ENCODE results near the gene COL5A2.

The COL5A2 gene

GRCh38 chr2:189096769-189097447 lies 82.7 kb downstream of the COL5A2 start:
- peak; percentile 92 for DNase-seq

DNA sequence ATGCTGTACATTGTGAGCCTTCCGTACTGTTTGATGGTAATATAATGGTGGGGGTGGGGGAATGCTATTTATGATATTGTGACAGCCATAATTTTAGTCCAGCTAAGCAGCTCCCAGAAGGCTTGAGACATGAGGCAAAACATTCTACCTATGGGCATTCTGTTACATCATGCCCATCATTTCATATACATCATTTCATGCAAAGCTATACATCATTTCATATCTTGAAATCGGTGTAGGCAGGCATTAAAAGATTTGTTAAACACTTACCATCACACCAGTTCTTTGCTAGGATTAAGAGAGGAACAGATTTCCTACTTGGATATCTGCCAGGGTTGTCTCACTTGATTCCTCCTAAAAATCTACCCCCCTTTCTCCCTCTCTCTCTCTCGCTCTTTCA lies 84.5 kb downstream of the COL5A2 start:
- DNase-seq: peak; percentile 14

- DNase-seq: peak; percentile 77
These were observed 86.6 kb downstream of the COL5A2 start for GRCh38 chr2:189092936-189093335.

GRCh38 chr2:189091253-189091652 lies 88.3 kb downstream of the COL5A2 start:
- peak; percentile 21 for DNase-seq

- DNase-seq: peak; percentile 56
These were observed 90.9 kb downstream of the COL5A2 start for GRCh38 chr2:189088591-189089205.

DNA sequence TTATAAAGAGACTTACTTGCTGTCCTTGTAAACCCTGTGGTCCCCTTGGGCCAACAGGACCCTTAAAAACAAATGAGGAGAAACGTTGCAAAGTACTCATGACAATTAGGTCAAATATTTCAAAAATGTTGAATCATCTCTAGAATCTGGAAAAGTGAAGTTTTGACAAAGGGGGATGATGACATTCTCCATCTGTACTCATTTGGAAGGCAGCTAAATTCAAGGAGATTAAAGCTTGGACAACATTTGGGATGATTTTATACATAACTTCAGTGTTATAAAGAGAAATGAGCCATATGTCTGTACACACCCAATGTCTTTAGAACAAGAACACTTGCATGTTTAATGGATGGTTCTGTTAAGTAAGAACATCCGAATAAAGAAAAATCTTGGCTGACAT lies 92.9 kb downstream of the COL5A2 start:
- peak; percentile 89 for DNase-seq

DNA sequence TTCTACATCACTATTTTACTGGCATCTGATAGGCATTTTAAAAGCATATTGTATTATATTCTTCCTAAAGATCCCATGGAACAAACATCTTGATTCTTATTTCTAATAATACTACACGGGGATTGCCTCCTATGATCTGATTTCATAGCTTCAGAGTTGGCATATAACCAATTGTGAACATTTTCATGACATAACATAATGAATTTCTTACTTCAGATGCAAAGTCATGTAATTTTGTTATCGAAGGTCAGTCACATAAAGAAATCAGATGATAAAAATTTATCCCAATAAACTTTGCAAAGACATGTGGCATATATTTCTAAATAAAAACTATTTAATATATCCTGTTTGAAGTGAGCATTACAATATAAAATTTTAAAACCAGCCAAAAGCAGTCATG lies 93.3 kb downstream of the COL5A2 start:
- no peak for DNase-seq

GRCh38 chr2:189083606-189084005 lies 96.0 kb downstream of the COL5A2 start:
- DNase-seq: no peak

GRCh38 chr2:189083106-189083505 lies 96.5 kb downstream of the COL5A2 start:
- DNase-seq: no peak

DNA sequence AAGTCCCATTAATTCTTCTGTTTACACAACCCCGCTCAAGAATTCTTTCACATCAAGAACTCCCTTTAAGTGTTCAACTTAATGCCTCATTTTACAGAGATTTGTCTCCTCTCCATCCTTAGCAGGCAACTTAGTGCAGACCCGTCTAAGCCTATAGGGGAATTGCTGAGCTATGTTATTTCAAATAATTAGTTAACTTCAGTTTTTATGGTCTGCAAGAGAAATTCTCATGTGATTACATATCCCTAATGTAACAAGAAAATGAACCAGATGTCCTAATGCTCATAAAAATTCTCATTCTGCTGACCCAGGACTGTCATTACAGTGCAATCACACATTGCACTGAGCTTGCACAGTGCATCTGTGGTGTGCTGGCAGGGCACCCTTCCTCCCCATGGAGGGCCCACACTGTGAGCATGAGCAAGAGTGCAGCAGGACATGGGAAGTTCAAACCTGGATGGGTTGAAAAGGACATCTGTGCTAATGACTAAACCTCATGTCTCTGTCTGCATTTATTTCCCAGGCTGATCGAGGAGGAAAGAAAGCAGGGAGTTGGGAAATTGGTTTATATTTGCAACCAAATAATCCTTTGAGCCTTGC lies 97.1 kb downstream of the COL5A2 start:
- DNase-seq: peak; percentile 76

GRCh38 chr2:189076572-189076971 lies 103.0 kb downstream of the COL5A2 start:
- DNase-seq: peak; percentile 47

DNA sequence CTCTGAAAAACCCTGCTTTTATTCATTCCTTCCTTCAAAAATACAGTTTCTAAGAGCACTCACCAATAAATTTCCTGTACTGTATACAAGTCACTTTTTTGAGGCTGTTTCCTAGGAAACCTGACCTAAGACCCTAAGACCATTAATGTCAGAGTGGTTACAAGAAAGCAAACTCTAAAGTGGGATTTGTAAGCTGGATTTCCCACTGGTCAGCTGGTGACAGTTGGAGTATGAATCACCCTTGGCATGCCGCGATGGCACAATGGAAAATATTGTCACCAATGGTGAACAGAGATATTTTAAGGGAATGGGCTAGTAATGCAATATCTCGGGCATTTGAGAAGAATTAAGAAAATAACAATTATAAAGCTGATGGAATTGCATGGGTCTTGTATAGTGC lies 103.4 kb downstream of the COL5A2 start:
- no peak for DNase-seq

- no peak for DNase-seq
These were observed 105.1 kb downstream of the COL5A2 start for GRCh38 chr2:189074506-189074905.

GRCh38 chr2:189072036-189072435 lies 107.5 kb downstream of the COL5A2 start:
- DNase-seq: no peak

GRCh38 chr2:189069855-189070619 lies 109.5 kb downstream of the COL5A2 start:
- no peak for DNase-seq

DNA sequence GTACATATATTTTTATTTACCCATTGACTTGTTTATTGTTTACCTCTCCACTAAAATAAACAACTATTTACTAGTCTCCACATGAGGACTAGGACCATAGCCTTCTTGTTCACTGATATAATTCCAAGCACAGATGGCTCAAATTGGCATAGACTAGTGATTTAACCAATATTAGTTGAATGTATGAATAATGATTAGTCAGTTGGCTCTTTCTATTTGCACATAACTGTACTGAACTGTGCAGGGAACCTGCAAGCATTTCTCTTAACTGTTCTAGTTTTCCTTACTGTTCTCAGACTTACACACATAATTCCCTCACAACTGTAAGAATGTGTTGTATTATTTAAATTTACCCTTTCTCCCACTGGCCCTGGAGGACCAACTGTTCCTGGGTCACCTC lies 113.5 kb downstream of the COL5A2 start:
- no peak for DNase-seq

DNA sequence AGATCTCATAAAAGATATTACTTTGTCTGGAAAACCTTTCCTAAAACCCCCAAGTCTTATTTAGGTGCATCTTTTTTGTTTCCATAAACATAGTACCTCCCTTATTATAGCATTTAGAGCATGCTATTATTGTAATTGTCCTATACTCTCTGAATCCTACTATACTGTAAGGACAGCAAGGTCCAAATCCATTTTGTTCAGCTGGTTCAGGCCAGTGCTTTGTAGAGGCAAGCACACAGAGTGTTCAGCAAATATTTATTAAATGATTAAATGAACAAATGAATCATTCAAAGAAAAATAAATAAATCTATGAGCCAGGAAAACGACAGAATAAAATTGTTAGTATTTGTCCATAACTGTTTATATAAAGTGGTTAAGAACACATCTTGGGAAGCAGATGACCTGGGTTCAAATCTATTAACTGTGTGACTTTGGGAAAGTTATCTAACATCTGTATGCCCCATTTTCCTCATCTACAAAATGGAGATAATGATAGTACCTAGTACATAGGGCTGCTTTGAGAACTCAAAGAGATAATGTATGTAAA lies 119.4 kb downstream of the COL5A2 start:
- no peak for DNase-seq

DNA sequence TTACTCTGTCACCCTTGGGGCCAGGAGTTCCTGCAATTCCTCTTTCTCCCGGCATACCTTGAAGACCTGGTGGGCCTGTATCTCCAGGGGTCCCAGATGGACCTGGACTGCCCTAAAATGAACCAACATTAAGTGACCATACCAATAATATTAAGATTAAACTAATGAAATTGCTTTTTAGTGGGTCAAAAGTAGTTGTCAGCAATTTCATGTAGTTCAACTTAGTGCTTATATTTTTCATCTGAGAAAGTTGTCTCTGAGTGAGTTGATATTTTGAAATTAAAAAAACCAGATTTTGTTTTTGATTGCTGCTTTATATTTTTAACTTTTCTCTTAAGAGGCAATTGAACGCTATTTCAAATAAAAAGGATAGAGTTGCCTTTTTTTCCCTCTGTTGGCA lies 122.2 kb downstream of the COL5A2 start:
- DNase-seq: no peak

- no peak for DNase-seq
These were observed 123.1 kb downstream of the COL5A2 start for GRCh38 chr2:189056200-189057106.

- DNase-seq: no peak
These were observed 129.3 kb downstream of the COL5A2 start for GRCh38 chr2:189050165-189050712.

- peak; percentile 63 for DNase-seq
These were observed 129.8 kb downstream of the COL5A2 start for GRCh38 chr2:189049709-189050164.

DNA sequence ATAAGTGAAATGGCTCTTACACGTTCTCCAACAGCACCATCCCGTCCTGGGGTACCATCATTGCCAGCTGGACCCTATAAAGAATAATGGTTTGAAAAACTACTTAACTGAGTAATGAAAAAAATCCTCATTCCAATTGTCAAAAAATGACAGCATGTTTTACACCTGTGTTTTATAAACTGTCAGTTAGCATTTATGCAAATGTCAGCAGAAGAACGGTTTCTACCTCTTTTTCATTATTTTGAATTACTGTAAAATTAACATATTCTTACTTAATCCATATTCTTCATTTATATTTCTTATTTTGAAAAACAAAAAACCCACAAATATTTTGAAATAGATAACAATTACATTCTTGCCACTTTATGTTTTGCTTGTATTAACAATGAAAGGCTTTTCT lies 131.4 kb downstream of the COL5A2 start:
- no peak for DNase-seq

Data from fibroblast of skin of right quadriceps (primary cell).